ENCODE results near the gene GPATCH1. TPM values are rescaled to one million over a fixed set of nuclear protein-coding genes. Genes with fewer than 3 reads are reported as not detected.
A peak's percentile ranks its signal among the peaks of the same experiment; 100 is the strongest.

The GPATCH1 gene
- total and polyA plus RNA-seq, 2 of the 13 experiments (the other 11 are each of a cell fraction or from before 2014, with no cell fraction given): 6.8 to 6.9 TPM

DNA sequence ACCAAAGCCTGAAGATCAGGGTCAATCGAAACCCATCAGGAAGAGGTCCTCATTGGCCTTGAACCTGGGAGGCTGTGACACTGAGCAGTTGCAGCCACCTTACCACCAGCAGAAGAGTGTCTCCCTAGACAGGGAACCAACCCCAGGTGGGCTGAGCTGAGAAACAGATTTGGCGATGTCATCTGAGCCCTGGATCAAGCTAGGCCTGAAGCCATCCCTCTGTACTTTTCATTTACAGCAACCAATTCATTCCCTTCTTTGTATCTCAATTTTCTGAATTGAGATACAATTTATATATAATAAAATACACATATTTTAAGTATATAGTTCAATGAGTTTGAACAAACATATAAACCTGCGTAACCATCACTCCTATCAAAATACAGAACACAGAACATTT is 30.9 kb upstream of the GPATCH1 start:
- BruUV-seq (replicated peaks): no TSS peak
- H3K79me2 ChIP-seq (ENCODE audit: insufficient read depth, low read length): peaks cover 81% of the 10 kb centered on the region
- no peak for ATAC-seq
- H3K36me3 ChIP-seq (replicated peaks in 1 of 2; ENCODE audit: control insufficient read depth in 1 of 2, insufficient read depth in 2 of 2, low read length in 2 of 2): peaks cover 5 to 31% of the 10 kb centered on the region in 2 experiments; a peak in 4 of 5 replicates
- peak overlapping the region; percentile 54 for H3K27ac ChIP-seq (ENCODE audit: extremely low read length, insufficient read depth, low read length)
- 96% methylated on average over 3 of the region's 3 CpGs for WGBS (ENCODE audit: low lambda C conversion rate)
- ChIA-PET CTCF (ENCODE audit: low intra/inter-chr PET ratio, low total read pairs) (no interaction called here), POLR2A (no interaction called here)
- in situ Hi-C loops (cut with HindIII; ENCODE audit: extremely low pct_ligation_motif_present, low pct_unique_long_range_greater_than_20kb): no loop called here
- no peak for FAIRE-seq
- H4K20me1 ChIP-seq (ENCODE audit: insufficient read depth, low read length): peaks cover 19% of the 10 kb centered on the region; the same call in 1 of the 2 replicates
- no peaks in the 10 kb centered on the region for H3K27me3 ChIP-seq (ENCODE audit: control insufficient read depth in 1 of 2, insufficient read depth in 2 of 2, low read length in 2 of 2)
- no peak overlapping the region for H3K4me2 ChIP-seq (ENCODE audit: low read depth, low read length)
- peak overlapping the region; percentile 19; the same call in 1 of the 2 replicates for H3K9ac ChIP-seq (ENCODE audit: insufficient read depth, low read depth, low read length)
- no peak overlapping the region for H2AFZ ChIP-seq (ENCODE audit: low read length)
- intact Hi-C loops (cut with micrococcal nuclease; ENCODE audit: unreplicated experiment): no loop called here
- H3K4me3 ChIP-seq (replicated peaks in 1 of 3; ENCODE audit: insufficient read depth in 1 of 3, low read depth in 2 of 3, low read length in 3 of 3): no peak overlapping the region
- no peaks in the 10 kb centered on the region for H3K9me3 ChIP-seq (ENCODE audit: low read length)
- DNase-seq (ENCODE audit: low spot score): no peak
- peaks cover 59% of the 10 kb centered on the region for H3K4me1 ChIP-seq (ENCODE audit: insufficient read depth, low read length)
- TF ChIP-seq, protein P1, sequence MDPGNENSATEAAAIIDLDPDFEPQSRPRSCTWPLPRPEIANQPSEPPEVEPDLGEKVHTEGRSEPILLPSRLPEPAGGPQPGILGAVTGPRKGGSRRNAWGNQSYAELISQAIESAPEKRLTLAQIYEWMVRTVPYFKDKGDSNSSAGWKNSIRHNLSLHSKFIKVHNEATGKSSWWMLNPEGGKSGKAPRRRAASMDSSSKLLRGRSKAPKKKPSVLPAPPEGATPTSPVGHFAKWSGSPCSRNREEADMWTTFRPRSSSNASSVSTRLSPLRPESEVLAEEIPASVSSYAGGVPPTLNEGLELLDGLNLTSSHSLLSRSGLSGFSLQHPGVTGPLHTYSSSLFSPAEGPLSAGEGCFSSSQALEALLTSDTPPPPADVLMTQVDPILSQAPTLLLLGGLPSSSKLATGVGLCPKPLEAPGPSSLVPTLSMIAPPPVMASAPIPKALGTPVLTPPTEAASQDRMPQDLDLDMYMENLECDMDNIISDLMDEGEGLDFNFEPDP (CRISPR knock-in tag; conservative IDR thresholded peaks at IDR 0.05): no peak
- no peak for TF ChIP-seq MYC (CRISPR knock-in tag; IDR thresholded peaks at IDR 0.05; ENCODE audit: borderline replicate concordance)
- no peak for TF ChIP-seq CHD2 (IDR thresholded peaks at IDR 0.05; ENCODE audit: low read depth, low read length)
- TF ChIP-seq, protein P2, sequence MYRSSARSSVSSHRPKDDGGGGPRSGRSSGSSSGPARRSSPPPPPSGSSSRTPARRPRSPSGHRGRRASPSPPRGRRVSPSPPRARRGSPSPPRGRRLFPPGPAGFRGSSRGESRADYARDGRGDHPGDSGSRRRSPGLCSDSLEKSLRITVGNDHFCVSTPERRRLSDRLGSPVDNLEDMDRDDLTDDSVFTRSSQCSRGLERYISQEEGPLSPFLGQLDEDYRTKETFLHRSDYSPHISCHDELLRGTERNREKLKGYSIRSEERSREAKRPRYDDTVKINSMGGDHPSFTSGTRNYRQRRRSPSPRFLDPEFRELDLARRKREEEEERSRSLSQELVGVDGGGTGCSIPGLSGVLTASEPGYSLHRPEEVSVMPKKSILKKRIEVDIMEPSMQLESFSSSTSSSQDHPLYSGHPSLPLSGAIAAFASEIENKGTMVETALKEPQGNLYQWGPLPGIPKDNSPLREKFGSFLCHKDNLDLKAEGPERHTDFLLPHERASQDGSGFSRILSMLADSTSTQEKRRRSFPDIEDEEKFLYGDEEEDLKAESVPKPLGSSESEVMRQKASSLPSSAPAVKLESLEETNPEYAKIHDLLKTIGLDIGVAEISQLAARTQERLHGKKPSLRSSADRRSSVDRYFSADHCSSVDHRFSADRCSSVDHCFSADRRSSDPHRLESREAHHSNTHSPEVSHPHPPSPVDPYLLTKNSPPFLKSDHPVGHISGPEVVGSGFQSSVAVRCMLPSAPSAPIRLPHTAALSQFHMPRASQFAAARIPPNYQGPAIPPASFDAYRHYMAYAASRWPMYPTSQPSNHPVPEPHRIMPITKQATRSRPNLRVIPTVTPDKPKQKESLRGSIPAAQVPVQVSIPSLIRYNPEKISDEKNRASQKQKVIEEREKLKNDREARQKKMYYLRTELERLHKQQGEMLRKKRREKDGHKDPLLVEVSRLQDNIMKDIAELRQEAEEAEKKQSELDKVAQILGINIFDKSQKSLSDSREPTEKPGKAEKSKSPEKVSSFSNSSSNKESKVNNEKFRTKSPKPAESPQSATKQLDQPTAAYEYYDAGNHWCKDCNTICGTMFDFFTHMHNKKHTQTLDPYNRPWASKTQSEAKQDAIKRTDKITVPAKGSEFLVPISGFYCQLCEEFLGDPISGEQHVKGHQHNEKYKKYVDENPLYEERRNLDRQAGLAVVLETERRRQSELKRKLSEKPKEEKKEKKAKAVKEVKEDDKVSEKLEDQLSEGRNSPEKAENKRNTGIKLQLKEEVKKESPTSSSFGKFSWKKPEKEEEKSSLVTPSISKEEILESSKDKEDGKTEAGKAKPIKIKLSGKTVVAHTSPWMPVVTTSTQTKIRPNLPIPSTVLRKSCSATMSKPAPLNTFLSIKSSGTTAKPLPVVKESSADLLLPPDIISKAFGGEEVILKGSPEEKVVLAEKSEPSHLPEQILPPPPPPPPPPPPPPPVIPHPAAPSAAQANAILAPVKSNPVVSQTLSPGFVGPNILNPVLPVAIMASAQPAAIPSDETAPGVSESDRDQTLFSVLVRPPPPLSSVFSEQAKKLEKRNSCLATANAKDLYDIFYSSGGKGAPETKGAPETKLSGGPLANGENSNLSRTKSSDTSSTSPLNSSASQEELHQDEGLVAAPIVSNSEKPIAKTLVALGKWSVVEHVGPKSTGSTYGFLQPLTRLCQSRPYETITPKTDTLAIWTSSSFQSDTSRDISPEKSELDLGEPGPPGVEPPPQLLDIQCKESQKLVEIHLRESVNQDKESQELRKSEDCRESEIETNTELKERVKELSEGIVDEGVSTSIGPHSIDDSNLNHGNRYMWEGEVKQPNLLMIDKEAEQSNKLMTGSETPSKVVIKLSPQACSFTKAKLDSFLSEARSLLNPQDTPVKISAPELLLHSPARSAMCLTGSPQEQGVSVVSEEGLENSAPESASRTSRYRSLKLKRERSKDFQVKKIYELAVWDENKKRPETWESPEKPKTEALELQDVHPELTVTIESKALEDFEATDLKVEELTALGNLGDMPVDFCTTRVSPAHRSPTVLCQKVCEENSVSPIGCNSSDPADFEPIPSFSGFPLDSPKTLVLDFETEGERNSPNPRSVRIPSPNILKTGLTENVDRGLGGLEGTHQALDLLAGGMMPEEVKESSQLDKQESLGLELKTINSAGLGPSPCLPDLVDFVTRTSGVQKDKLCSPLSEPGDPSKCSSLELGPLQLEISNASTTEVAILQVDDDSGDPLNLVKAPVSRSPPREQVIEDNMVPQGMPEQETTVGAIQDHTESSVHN (CRISPR knock-in tag; IDR thresholded peaks at IDR 0.05): no peak
- TF ChIP-seq ZNF788 (CRISPR knock-in tag; IDR thresholded peaks at IDR 0.05; ENCODE audit: borderline replicate concordance): no peak
- TF ChIP-seq SPEN (CRISPR knock-in tag; IDR thresholded peaks at IDR 0.05; ENCODE audit: low read depth): 0 out of 2 replicates have a peak, but pooled peaks have one; percentile 0
- TF ChIP-seq WIZ (CRISPR knock-in tag; IDR thresholded peaks at IDR 0.05): no peak
- TF ChIP-seq FOXP1 (IDR thresholded peaks at IDR 0.05): no peak
- TF ChIP-seq FOXP1 (CRISPR knock-in tag; IDR thresholded peaks at IDR 0.05): no peak
- no peak for TF ChIP-seq BHLHE40 (IDR thresholded peaks at IDR 0.05; ENCODE audit: low read length)
- TF ChIP-seq DMAP1 (CRISPR knock-in tag; IDR thresholded peaks at IDR 0.05): no peak
- TF ChIP-seq, protein P3, sequence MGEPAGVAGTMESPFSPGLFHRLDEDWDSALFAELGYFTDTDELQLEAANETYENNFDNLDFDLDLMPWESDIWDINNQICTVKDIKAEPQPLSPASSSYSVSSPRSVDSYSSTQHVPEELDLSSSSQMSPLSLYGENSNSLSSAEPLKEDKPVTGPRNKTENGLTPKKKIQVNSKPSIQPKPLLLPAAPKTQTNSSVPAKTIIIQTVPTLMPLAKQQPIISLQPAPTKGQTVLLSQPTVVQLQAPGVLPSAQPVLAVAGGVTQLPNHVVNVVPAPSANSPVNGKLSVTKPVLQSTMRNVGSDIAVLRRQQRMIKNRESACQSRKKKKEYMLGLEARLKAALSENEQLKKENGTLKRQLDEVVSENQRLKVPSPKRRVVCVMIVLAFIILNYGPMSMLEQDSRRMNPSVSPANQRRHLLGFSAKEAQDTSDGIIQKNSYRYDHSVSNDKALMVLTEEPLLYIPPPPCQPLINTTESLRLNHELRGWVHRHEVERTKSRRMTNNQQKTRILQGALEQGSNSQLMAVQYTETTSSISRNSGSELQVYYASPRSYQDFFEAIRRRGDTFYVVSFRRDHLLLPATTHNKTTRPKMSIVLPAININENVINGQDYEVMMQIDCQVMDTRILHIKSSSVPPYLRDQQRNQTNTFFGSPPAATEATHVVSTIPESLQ (CRISPR knock-in tag; conservative IDR thresholded peaks at IDR 0.05): no peak
- TF ChIP-seq ZNF329 (CRISPR knock-in tag; IDR thresholded peaks at IDR 0.05; ENCODE audit: low read depth): peak; percentile 99
- TF ChIP-seq RXRB (CRISPR knock-in tag; IDR thresholded peaks at IDR 0.05; ENCODE audit: borderline replicate concordance): no peak
- no peak for TF ChIP-seq SMARCC2 (IDR thresholded peaks at IDR 0.05)
- TF ChIP-seq JUNB (CRISPR knock-in tag; IDR thresholded peaks at IDR 0.05; ENCODE audit: borderline replicate concordance): no peak
